Upper lobe of left lung (tissue), 6 donors: ENCODE data around the gene ZNF428. TPM values are rescaled to one million over a fixed set of nuclear protein-coding genes. Genes with fewer than 3 reads are reported as not detected.
"Not testable (repeated sequence)": the region's sequence is repeated elsewhere in the genome, so short reads cannot be mapped to it uniquely, and the experiment has no call there.

Experiments used
- ATAC-seq, 2 donors: fragments of 200-7000 bp; cut with Tn5 transposase; one replicate each; pipeline ENCODE4 v1.9.1; 2022; ENCODE audit warnings: mild to moderate bottlenecking in 2 of 2, moderate library complexity in 2 of 2; ENCODE audit not compliant: low FRiP score in 2 of 2
- DNase-seq, 2 donors: peaks; one replicate each; pipeline ENCODE4 v3.0.0-alpha.2; 2019 to 2020
- H3K27ac ChIP-seq, 4 donors: fragments of 200-600 bp; sonication (generic); one replicate each; pipeline ENCODE4 v1.5.1; 2016 to 2019
- H3K27me3 ChIP-seq, 4 donors: fragments of 200-600 bp; sonication (generic); one replicate each; pipeline ENCODE4 v1.5.1; 2017 to 2019
- H3K36me3 ChIP-seq, 4 donors: fragments of 200-600 bp; sonication (generic); one replicate each; pipeline ENCODE4 v1.5.1; 2016 to 2019
- H3K4me1 ChIP-seq, 4 donors: fragments of 200-600 bp; sonication (generic); one replicate each; pipeline ENCODE4 v1.5.1; 2018 to 2019
- H3K4me3 ChIP-seq, 4 donors: fragments of 200-600 bp; sonication (generic); one replicate each; pipeline ENCODE4 v1.5.1; 2017 to 2019; ENCODE audit warnings: mild to moderate bottlenecking in 2 of 4, moderate library complexity in 1 of 4
- H3K9me3 ChIP-seq, 4 donors: fragments of 200-600 bp; sonication (generic); one replicate each; pipeline ENCODE4 v1.5.1; 2018 to 2019
- EP300 ChIP-seq, 4 donors: sonication (generic); formaldehyde crosslinking; IDR thresholded peaks; one replicate each; pipeline ENCODE4 v1.5.1; 2017; ENCODE audit warnings: antibody characterized with exemption in 4 of 4, control low read depth in 2 of 4
- POLR2A ChIP-seq, 4 donors: fragments of 450-650 bp; IDR thresholded peaks; one replicate each; pipeline ENCODE4 v1.5.1; 2016 to 2017; ENCODE audit warnings: antibody characterized with exemption in 4 of 4, mild to moderate bottlenecking in 2 of 4
- POLR2AphosphoS5 ChIP-seq, 2 donors: sonication (generic); formaldehyde crosslinking; IDR thresholded peaks; one replicate each; pipeline ENCODE4 v1.5.1; 2017; ENCODE audit warnings: antibody characterized with exemption in 2 of 2
- WGBS, 2 donors: methylation state at CpG; one replicate each; pipeline ENCODE4 v1.1.5; 2017 to 2018; 5-methylcytosine and 5-hydroxymethylcytosine counted together
- total RNA-seq, 6 donors: library from RNA; depleted of rRNA in 4 of 6; stranded (reverse); fragments of >200 nt in 4 of 6; gene quantifications; one replicate each; pipeline versions ENCODE4 v1.1.0 to v1.2.1, GENCODE V29; 2016 to 2021
- TF ChIP-seq, protein P1 (sequence below), 6 experiments: fragments of 450-650 bp in 4 of 6; fragments of 200-600 bp in 2 of 6; sonication (generic) in 2 of 6; IDR thresholded peaks; one replicate each; pipeline ENCODE4 v1.5.1; 2016 to 2019; ENCODE audit warnings: antibody characterized with exemption in 6 of 6
- donor health status: DM: no; HTN: no; CAD: no; lungs with moderate emphysema.
- donor health status: DM: no; HTN: yes; CAD: no; lungs with severe emphysema.

The ZNF428 gene
- total RNA-seq, 6 donors from 2014 or later = 10.5 to 37.0 (median 31.4) TPM

DNA sequence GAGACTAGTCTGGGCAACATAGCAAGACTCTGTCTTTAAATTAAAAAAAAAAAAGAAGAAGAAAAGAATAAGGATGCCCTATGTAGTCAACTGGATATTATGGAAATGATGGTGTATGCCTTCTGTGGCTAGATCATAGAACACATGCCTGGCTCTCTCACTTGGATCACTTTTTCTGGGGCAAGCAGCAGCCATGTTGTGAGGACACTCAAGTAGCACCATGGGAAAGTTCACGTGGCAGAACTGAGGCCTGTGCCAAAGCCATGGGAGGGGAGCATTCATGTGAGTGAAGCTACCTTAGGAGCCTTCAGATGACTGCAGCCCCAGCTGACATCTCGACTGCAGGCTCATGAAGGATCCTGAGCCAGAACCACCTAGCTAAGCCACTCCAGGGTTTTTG lies 38.6 kb upstream of the ZNF428 start:
- DNase-seq (no peak), ATAC-seq (no peak)
- no peak overlapping the region for H3K4me3 ChIP-seq
- 71 to 100% methylated on average over 2 of the region's 2 CpGs for WGBS, 2 donors
- no peak overlapping the region for H3K27ac ChIP-seq
- TF ChIP-seq, protein P1, sequence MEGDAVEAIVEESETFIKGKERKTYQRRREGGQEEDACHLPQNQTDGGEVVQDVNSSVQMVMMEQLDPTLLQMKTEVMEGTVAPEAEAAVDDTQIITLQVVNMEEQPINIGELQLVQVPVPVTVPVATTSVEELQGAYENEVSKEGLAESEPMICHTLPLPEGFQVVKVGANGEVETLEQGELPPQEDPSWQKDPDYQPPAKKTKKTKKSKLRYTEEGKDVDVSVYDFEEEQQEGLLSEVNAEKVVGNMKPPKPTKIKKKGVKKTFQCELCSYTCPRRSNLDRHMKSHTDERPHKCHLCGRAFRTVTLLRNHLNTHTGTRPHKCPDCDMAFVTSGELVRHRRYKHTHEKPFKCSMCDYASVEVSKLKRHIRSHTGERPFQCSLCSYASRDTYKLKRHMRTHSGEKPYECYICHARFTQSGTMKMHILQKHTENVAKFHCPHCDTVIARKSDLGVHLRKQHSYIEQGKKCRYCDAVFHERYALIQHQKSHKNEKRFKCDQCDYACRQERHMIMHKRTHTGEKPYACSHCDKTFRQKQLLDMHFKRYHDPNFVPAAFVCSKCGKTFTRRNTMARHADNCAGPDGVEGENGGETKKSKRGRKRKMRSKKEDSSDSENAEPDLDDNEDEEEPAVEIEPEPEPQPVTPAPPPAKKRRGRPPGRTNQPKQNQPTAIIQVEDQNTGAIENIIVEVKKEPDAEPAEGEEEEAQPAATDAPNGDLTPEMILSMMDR (IDR thresholded peaks at IDR 0.05) = no peak
- TF ChIP-seq EP300 (IDR thresholded peaks at IDR 0.05) (no peak), POLR2A (IDR thresholded peaks at IDR 0.05) (no peak), POLR2AphosphoS5 (IDR thresholded peaks at IDR 0.05) (no peak)
- no peaks in the 10 kb centered on the region for H3K9me3 ChIP-seq
- H3K4me1 ChIP-seq = peaks cover 0 to 4% (median 0%) of the 10 kb centered on the region in 4 donors
- H3K36me3 ChIP-seq = peaks cover 0 to 72% (median 35%) of the 10 kb centered on the region in 4 donors
- H3K27me3 ChIP-seq = no peaks in the 10 kb centered on the region

- ATAC-seq = no peak
- H3K27me3 ChIP-seq = no peaks in the 10 kb centered on the region
- no peaks in the 10 kb centered on the region for H3K9me3 ChIP-seq
- no peak overlapping the region for H3K4me3 ChIP-seq
- peaks cover 0 to 8% (median 0%) of the 10 kb centered on the region in 4 donors for H3K4me1 ChIP-seq
- TF ChIP-seq, protein P1 (IDR thresholded peaks at IDR 0.05) = no peak
- no peak for TF ChIP-seq POLR2A (IDR thresholded peaks at IDR 0.05)
- TF ChIP-seq EP300 (IDR thresholded peaks at IDR 0.05) = no peak
- no peak for TF ChIP-seq POLR2AphosphoS5 (IDR thresholded peaks at IDR 0.05)
- DNase-seq = no peak
- H3K27ac ChIP-seq = no peak overlapping the region
- 95% methylated on average over 6 of the region's 6 CpGs; no CpG with 5 or more reads in 1 of the 2 donors for WGBS, 2 donors
- H3K36me3 ChIP-seq = peaks cover 0 to 78% (median 42%) of the 10 kb centered on the region in 4 donors
These were observed 37.0 kb upstream of the ZNF428 start for GRCh38 chr19:43656436-43656835.

DNA sequence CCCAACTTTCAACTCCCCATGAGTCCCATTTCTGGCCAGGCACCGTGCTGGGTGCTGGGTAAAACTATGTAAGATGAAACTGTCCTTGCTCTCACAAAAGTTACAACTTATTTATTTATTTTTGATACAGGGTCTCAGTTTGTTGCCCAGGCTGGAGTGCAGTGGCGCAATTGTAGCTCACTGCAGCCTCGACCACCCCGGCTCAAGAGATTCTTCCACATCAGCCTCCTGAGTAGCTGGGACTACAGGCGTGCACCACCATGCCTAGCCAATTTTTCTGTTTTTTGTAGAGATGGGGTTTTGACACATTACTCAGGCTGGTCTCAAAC lies 33.1 kb upstream of the ZNF428 start:
- Histone ChIP-seq H3K4me3 (no peak overlapping the region), H3K9me3 (no peaks in the 10 kb centered on the region), H3K27ac (no peak overlapping the region), H3K36me3 (peaks cover 0 to 94% (median 63%) of the 10 kb centered on the region in 4 donors), H3K4me1 (peaks cover 0 to 8% (median 0%) of the 10 kb centered on the region in 4 donors), H3K27me3 (no peaks in the 10 kb centered on the region)
- DNase-seq = no peak
- ATAC-seq = no peak
- WGBS, 2 donors = 71 to 72% methylated on average over 5 of the region's 5 CpGs
- TF ChIP-seq, protein P1 (IDR thresholded peaks at IDR 0.05) = peak in 1 of 6 experiments; percentile 5
- TF ChIP-seq POLR2AphosphoS5 (IDR thresholded peaks at IDR 0.05) = no peak

DNA sequence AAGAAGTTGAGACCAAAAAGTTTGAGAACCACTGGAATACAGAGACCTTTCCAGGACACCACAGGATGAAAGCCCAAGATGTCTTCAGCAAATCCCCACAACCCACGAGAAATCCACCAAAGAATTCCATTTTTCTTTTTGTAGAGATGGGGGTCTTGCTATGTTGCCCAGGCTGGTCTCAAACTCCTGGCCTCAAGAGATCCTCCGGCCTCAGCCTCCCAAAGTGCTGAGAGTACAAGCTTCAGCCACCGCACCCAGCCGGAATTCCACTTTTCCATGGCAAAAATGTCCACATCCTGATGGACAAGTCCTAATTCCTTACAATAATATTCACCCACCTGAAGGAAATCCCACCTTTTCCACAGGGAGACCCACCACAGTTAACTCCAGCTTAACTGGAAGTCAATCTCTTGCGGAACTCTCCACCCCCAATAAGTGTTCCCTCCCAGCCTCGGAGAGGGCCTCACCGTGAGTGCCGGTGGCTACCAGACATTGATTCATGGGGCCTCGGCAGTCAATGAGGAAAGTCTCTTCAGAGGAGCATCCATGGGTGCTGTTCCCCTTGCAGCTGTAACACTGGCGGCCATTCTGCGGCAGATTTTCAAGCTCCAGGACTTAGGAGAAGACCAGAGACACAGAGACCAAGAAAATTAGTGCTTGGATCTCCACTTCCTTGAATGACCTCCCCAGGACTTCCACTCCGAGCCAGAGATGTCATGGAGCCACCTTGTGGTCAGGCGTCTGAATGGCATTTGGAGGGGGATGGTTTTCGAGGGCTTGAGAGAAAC lies 32.5 kb upstream of the ZNF428 start:
- Histone ChIP-seq H3K4me1 (peaks cover 0 to 8% (median 0%) of the 10 kb centered on the region in 4 donors), H3K9me3 (no peaks in the 10 kb centered on the region), H3K4me3 (peak overlapping the region in 1 of 4 donors; percentile 24), H3K27me3 (no peaks in the 10 kb centered on the region), H3K27ac (no peak overlapping the region), H3K36me3 (peaks cover 0 to 96% (median 63%) of the 10 kb centered on the region in 4 donors)
- DNase-seq (peak in 1 of 2 donors; percentile 45), ATAC-seq (peak; percentile 65 to 78)
- WGBS, 2 donors = 69 to 71% methylated on average over 12 to 14 of the region's 14 CpGs
- TF ChIP-seq EP300 (IDR thresholded peaks at IDR 0.05) = no peak
- TF ChIP-seq, protein P1 (IDR thresholded peaks at IDR 0.05) = peak; percentile 62 to 76 (median 66)

DNA sequence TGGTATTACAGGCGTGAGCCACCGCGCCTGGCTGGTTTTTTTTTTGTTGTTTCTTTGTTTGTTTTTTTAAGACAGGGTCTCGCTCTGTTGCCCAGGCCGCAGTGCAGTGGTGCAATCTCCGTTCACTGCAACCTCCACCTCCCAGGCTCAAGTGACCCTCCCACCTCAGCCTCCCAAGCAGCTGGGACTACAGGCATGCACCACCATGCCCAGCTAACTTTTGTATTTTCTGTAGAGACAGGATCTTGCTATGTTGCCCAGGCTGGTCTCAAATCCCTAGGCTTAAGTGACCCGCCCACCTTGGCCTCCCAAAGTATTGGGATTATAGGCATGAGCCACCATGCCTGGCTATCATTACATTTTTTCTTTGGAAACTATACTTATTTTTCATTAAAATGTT lies 30.8 kb upstream of the ZNF428 start:
- not testable (repeated sequence) for ATAC-seq
- peaks cover 2 to 80% (median 51%) of the 10 kb centered on the region in 4 donors for H3K36me3 ChIP-seq

More for the DNA sequence above, 30.8 kb upstream of the ZNF428 start:
- 83 to 99% methylated on average over 7 of the region's 7 CpGs for WGBS, 2 donors
- not testable (repeated sequence) for H3K9me3 ChIP-seq, H3K27ac ChIP-seq, H3K4me3 ChIP-seq, DNase-seq, H3K27me3 ChIP-seq, H3K4me1 ChIP-seq
